ENCODE measurements around the gene MYO9A.

The MYO9A gene

GRCh38 chr15:71782422-71783165 is 335.4 kb downstream of the MYO9A start:
- H3K4me3 ChIP-seq (ENCODE audit: low read depth, low read length) = no peak overlapping the region
- no peak for TF ChIP-seq CTCF (IDR thresholded peaks at IDR 0.05; ENCODE audit: low read depth, low read length, missing control alignments)
- no peak for DNase-seq (ENCODE audit: low read depth)
- in situ Hi-C loops (cut with HindIII; ENCODE audit: low sequenced_read_pairs) = no loop called here

GRCh38 chr15:71781965-71782265 is 336.0 kb downstream of the MYO9A start:
- TF ChIP-seq CTCF (IDR thresholded peaks at IDR 0.05; ENCODE audit: low read depth, low read length, missing control alignments) = no peak
- in situ Hi-C loops (cut with HindIII; ENCODE audit: low sequenced_read_pairs) = no loop called here
- H3K4me3 ChIP-seq (ENCODE audit: low read depth, low read length) = no peak overlapping the region
- DNase-seq (ENCODE audit: low read depth) = no peak

- DNase-seq (ENCODE audit: low read depth) = no peak
- H3K4me3 ChIP-seq (ENCODE audit: low read depth, low read length) = no peak overlapping the region
- in situ Hi-C loops (cut with HindIII; ENCODE audit: low sequenced_read_pairs) = no loop called here
- no peak for TF ChIP-seq CTCF (IDR thresholded peaks at IDR 0.05; ENCODE audit: low read depth, low read length, missing control alignments)
Observed at GRCh38 chr15:71781179-71781964, 336.6 kb downstream of the MYO9A start.

- no peak overlapping the region for H3K4me3 ChIP-seq (ENCODE audit: low read depth, low read length)
- no peak for DNase-seq (ENCODE audit: low read depth)
- in situ Hi-C loops (cut with HindIII; ENCODE audit: low sequenced_read_pairs) = no loop called here
- peak; percentile 75 for TF ChIP-seq CTCF (IDR thresholded peaks at IDR 0.05; ENCODE audit: low read depth, low read length, missing control alignments)
Observed at GRCh38 chr15:71780115-71780976, 337.6 kb downstream of the MYO9A start.

GRCh38 chr15:71779073-71779797 is 338.7 kb downstream of the MYO9A start:
- DNase-seq (ENCODE audit: low read depth) = no peak
- in situ Hi-C loops (cut with HindIII; ENCODE audit: low sequenced_read_pairs) = no loop called here
- H3K4me3 ChIP-seq (ENCODE audit: low read depth, low read length) = no peak overlapping the region
- no peak for TF ChIP-seq CTCF (IDR thresholded peaks at IDR 0.05; ENCODE audit: low read depth, low read length, missing control alignments)

Measured in astrocyte of the cerebellum (primary cell).